Stimulated activated CD4-positive, alpha-beta T cell treated with anti-CD3 and anti-CD28 coated beads, TNF-alpha, amount 100 ng/mL, for 1 hour (primary cell): ENCODE data around the gene CTTNBP2.

Experiments used
- DNase-seq, 3 donors: peaks; one replicate each; pipeline ENCODE4 v3.0.0-alpha.2; 2020; ENCODE audit warnings: low read depth in 3 of 3, low spot score in 1 of 3

The CTTNBP2 gene

GRCh38 chr7:117829450-117830117 is 43.7 kb downstream of the CTTNBP2 start:
- DNase-seq = no peak

DNA sequence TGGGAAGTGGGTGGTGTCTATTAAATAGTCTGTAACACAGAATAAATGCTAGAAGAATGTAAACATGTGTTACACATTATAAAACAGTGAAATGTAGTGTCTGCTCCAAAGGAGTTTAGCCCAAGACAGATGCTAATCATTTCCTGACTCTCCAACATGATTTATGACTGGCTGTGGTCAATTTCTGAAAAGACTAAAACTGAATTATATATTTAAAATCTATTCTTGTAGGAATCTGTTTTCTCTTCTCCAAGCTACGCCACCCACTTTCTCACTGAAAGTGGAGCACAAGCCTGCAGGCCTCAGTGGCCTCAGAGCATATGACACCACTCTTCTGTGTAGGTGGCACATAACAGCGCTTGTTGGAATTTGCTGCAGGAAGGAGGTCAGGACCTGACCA is 44.4 kb downstream of the CTTNBP2 start:
- DNase-seq = no peak

GRCh38 chr7:117827862-117828261 is 45.4 kb downstream of the CTTNBP2 start:
- no peak for DNase-seq

DNA sequence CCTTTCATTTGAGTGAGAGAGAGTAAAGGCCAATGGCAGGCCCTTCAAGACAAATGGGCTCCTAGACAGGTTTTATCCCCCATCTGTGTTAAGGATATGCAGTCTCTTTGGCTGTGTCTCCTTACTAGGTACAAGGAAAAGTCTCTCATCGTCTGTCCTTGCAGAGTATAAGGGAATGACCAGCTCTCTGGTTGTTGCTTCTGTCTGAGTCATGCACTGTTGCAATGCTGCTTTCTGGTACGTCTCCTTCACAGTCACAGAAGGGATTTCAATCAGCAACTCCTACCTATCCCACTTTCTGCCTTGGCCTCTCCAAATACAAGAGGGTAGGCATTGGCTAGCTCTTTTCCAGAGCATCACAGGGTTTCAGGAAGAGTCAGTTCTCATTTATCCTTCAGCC is 48.1 kb downstream of the CTTNBP2 start:
- DNase-seq = no peak

- DNase-seq = no peak
Measured at GRCh38 chr7:117824592-117824991, 48.6 kb downstream of the CTTNBP2 start.

DNA sequence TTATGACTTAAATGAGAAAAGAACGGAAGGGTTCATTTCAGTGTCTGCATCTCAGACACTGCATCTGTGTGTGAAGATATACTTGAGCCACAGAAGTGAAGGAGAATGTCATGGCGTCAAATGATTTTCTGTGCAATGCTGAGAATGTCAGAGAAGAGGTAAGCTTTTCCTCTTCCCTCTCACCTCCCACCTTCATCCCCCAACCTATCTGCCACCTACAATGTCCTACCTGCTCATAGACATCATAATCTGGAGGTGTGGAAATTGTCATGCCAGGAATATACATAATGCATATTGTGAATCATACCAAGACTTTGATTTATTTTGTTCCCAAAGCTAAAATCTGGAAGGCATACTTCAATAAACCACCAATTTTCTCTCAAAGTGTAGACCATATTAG is 53.7 kb downstream of the CTTNBP2 start:
- no peak for DNase-seq

DNA sequence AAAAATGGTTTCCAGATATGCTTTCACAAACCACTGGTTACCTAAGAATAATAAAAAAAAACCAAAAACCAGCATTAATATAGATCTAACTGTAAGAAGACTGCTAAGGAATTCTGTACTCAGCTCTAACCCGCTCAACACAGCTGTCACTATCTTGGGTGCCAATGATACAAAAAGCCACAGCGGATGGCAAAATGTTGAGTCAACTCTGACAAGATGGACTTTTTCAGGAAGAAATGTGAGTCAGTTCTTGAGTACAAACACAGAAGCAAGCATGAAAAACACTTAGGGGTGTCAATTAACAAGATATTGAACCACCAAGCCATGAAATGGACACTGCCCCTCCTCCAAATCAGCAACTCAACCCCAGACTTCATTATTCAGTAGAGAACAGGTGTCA is 55.0 kb downstream of the CTTNBP2 start:
- no peak for DNase-seq

DNA sequence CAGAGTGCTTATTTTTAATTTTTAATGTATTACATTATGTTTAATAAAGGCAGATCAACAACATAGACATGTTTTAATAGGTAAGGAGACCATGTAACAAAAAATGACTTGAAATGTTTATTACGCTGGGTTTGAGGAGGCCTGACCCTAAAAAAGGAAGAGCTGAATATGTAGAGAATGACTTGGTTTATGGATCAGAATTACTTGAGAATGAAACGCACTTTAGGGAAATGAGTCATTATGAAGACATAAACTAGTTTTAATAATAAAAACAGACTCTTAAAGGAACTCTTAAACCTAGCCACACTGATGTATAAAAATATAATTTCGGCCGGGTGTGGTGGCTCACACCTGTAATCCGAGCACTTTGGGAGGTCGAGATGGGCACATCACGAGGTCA is 56.5 kb downstream of the CTTNBP2 start:
- DNase-seq = no peak

DNA sequence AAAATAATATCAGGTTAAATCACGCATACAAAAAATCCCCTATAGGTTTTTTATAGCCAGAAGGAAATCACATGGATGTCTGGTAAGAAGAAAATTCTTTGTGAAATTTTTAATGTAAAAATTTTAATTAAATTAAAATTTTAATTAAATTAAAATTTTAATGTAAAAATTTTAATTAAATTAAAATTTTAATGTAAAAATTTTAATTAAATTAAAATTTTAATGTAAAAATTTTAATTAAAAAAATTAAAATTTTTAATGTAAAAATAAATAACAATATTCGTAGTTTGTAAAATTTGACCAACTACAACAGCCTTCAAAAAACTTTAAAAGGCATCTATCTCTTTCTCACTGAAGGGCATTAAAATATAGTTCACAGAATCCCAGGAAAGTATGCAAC is 61.5 kb downstream of the CTTNBP2 start:
- DNase-seq = no peak

DNA sequence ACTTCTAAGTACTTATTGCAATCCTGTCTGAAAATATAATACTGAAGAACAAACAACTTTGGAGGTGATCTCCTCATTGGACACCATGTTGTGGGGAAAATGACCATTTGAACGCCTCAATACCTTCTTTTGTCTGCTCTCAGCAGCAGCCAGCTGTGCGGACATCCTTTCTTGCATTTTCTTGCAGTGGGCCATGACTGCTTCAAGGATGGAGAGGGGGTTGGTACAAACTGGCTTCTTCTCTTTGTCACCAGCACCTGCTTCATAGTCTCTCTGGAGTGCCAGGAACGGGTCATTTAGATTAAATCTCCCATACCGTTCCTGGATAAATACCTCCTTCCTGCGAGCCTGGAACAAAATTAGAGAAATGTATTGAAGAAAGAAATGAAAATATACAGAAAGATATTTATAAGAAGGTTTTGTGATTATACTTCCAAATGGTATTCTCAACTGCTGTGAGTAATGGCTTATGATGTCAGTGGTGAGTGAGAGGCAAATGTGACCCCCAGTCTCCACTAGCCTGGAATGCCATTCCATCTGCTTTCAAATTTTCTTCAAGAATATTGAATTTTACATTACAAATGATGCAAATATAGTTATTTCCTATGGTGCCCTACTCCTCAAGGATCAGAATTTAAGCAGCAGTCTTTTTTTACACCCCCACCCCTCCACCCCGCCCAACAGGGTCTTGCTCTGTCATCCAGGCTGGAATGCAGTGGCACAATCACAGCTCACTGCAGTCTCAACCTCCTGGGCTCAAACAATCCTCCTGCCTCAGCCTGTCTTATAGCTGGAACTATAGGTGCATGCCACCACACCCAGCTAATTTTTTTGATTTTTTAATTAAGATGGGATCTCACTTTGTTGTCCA is 62.4 kb downstream of the CTTNBP2 start:
- DNase-seq = no peak

- DNase-seq = no peak
Measured at GRCh38 chr7:117809958-117810357, 63.3 kb downstream of the CTTNBP2 start.

GRCh38 chr7:117808910-117809705 is 64.1 kb downstream of the CTTNBP2 start:
- DNase-seq = no peak

DNA sequence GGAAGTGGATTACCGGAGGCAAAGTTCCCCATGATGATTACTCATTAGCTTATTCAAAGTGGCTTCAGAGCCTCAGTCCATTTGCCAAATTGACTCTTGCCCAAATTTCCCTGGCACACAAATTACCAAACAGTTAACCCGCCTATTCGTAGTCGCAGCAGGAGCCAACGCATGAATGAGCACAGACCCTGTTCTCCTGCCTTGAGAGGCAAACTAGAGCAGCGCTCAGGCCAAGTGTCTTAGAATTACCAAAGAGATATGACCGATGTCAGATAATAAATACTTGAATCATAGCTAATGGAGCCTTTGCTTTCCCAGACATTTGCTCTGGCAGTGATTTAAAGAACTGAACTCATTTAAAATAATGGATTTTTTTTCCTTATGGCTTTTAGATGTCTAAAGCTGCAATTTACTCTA is 64.9 kb downstream of the CTTNBP2 start:
- DNase-seq = no peak

DNA sequence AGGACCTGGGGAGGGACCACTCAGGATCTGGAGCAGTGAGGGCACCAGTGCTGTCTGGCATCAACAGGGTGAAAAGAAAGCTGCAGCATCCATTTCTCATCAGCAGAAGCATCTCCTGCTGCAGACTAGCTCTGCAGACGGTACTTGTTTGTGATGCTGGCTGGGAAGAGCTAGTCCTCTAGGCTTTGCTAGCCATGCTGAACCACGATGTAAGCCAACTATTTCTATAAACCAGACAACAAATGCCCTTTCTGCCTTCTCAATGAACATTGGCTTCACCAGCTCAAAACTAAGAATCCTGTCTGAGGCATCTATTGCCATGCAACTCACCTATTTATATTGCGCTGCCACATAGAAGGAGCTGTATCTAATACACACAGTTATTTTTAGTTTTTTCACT is 65.6 kb downstream of the CTTNBP2 start:
- DNase-seq = no peak

- DNase-seq = no peak
Measured at GRCh38 chr7:117806011-117806410, 67.2 kb downstream of the CTTNBP2 start.

GRCh38 chr7:117805241-117805640 is 68.0 kb downstream of the CTTNBP2 start:
- no peak for DNase-seq

DNA sequence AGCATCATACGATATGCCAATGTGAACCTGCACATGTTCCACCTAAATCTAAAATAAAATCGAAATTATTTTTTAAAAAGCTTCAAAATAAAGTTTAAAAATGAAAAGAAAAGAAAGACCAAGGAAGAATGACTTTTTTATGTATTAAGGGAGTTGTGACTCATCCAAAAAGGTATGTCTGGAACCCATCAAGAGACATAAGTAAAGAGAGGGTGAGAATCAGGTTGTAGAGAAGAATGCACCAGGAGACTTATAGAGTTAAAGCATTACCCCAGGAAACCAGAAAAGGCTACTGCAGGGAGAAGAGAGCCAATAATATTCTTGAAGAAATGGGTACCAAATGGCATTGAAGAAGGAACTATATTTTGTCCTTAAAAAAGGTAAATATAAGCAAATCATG is 69.8 kb downstream of the CTTNBP2 start:
- no peak for DNase-seq

GRCh38 chr7:117802660-117803059 is 70.6 kb downstream of the CTTNBP2 start:
- no peak for DNase-seq

GRCh38 chr7:117800841-117801240 is 72.4 kb downstream of the CTTNBP2 start:
- DNase-seq = no peak

DNA sequence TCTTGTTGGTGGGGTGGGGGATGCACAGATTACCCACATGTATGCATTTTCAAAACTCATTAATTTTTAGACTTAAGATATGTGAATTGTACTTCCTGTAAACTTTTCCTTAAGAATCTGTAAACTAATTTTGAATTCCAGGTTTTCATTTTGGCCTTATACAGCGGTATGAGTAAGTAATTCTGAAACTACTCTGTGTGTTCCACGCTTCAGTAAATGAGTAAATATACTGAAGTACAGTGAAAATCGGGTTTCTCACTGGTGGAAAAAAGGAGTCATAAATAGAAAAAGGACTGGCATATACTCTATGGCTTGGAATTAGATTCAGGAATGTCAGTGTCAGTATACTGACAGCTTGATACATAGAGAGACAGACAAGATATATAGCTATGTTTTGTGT is 72.8 kb downstream of the CTTNBP2 start:
- DNase-seq = no peak

DNA sequence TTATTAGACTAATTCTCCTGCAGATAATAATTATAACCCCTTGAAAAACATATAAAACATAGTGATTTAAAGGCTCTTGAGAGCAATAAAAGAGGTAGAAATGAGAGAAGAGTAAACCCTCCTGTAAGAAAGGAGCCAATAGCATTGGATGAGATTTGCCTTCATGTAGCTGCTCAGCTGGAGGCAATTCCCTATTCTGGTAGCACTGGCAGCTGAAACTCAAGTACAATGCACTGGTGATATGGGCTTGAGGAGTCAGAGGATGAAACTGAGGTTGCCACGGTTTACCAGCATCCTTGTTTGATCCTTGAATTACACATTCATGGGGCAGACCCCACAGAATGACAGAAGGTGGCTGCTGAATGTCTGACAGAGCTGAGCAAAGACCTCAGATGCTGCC is 76.4 kb downstream of the CTTNBP2 start:
- DNase-seq = no peak

GRCh38 chr7:117793976-117794375 is 79.3 kb downstream of the CTTNBP2 start:
- no peak for DNase-seq
